MCF 10A (cell line): Measurements from ENCODE around the gene HABP2. TPM values are rescaled to one million over a fixed set of nuclear protein-coding genes. Genes with fewer than 3 reads are reported as not detected.

Experiments
- BruUV-seq: library from RNA; stranded (reverse); fragments of 400-500 nt; replicated peaks from 2 replicates; lab custom pipeline; 2021; lab: Mats Ljungman, UMichigan
- CTCF ChIA-PET: fragments of 300-600 bp; sonication (Branson Sonifier 250); formaldehyde crosslinking; extraction: SDS; loops from one replicate; lab custom pipeline; 2021; ENCODE audit warnings: antibody characterized with exemption, inconsistent platforms; lab: Yijun Ruan, JAX
- POLR2A ChIA-PET: fragments of 300-600, 350-650 bp; sonication (Branson Sonifier 250); formaldehyde crosslinking; extraction: SDS; loops from one replicate; lab custom pipeline; 2020; ENCODE audit warnings: antibody characterized with exemption, inconsistent platforms; lab: Yijun Ruan, JAX
- DNase-seq: peaks from one replicate; pipeline ENCODE4 v3.0.0-alpha.2; 2018; ENCODE audit not compliant: unreplicated experiment
- H3K27ac Mint-ChIP-seq: one replicate; pipeline ENCODE4 v1.8.0; 2022; ENCODE audit warnings: mild to moderate bottlenecking, low read depth, mixed read lengths; ENCODE audit not compliant: unreplicated experiment
- H3K27me3 Mint-ChIP-seq: one replicate; pipeline ENCODE4 v1.8.0; 2022; ENCODE audit warnings: mixed read lengths; ENCODE audit not compliant: insufficient read depth, unreplicated experiment
- H3K36me3 Mint-ChIP-seq: one replicate; pipeline ENCODE4 v1.8.0; 2022; ENCODE audit warnings: mild to moderate bottlenecking, moderate library complexity, mixed read lengths; ENCODE audit not compliant: insufficient read depth, unreplicated experiment
- H3K4me1 Mint-ChIP-seq: one replicate; pipeline ENCODE4 v1.8.0; 2022; ENCODE audit warnings: mixed read lengths; ENCODE audit not compliant: insufficient read depth, unreplicated experiment
- H3K4me3 Mint-ChIP-seq: one replicate; pipeline ENCODE4 v1.8.0; 2022; ENCODE audit warnings: mild to moderate bottlenecking, moderate library complexity, mixed read lengths; ENCODE audit not compliant: unreplicated experiment
- H3K9me3 Mint-ChIP-seq: one replicate; pipeline ENCODE4 v1.8.0; 2022; ENCODE audit warnings: mixed read lengths; ENCODE audit not compliant: unreplicated experiment
- CTCF ChIP-seq: fragments of 200-600 bp; IDR thresholded peaks from one replicate; pipeline ENCODE4 v1.8.0; 2022; ENCODE audit warnings: antibody characterized with exemption, mild to moderate bottlenecking; ENCODE audit not compliant: unreplicated experiment
- intact Hi-C: fragments of 100-400 bp; cut with micrococcal nuclease; formaldehyde crosslinking; loops from 2 replicates; pipeline ENCODE4 v1.14.1; 2022
- total RNA-seq: library from RNA; stranded (reverse); gene quantifications from 2 replicates; pipeline ENCODE4 v1.2.3, GENCODE V29; 2022

The HABP2 gene
- total RNA-seq, 1 experiment from 2014 or later: not detected

DNA sequence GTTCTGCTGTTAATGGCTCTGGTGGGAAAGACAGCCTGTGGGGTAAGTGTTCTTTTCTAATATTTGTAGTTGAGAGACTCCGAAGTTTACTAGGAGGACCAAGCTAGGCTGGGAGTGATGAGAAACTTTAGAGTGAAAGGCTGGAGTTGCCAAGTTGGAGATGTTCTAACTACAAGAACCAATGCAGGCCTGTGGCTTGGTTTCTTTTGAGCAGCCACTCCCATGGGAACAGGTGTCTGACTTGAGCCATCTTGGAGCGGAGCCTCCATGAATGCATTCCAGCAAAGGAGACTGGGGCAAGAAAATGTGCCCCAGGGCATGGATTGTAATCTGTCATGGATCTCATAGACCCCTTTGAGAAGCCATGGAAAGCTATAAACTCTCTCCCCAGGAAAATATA lies 296 bp downstream of the HABP2 start:
- no peak overlapping the region for H3K27ac Mint-ChIP-seq
- H3K4me3 Mint-ChIP-seq: no peak overlapping the region

GRCh38 chr10:113554214-113554613 lies 1.4 kb downstream of the HABP2 start:
- DNase-seq: no peak
- Mint-ChIP-seq H3K27ac (no peak overlapping the region), H3K27me3 (peaks cover 35% of the 10 kb centered on the region), H3K4me3 (no peak overlapping the region), H3K36me3 (no peaks in the 10 kb centered on the region), H3K4me1 (no peaks in the 10 kb centered on the region), H3K9me3 (no peaks in the 10 kb centered on the region)
- intact Hi-C loops: no loop called here
- POLR2A ChIA-PET: no interaction called here
- CTCF ChIA-PET: interaction anchor here (0.9 to 3.7 kb wide), 2 partner anchors 9 to 13 kb away, joined by 4 to 17 read pairs; no protein-coding TSS in a partner anchor
- no TSS peak for BruUV-seq
- no peak for TF ChIP-seq CTCF

More for the DNA sequence above, 296 bp downstream of the HABP2 start:
- no peaks in the 10 kb centered on the region for H3K4me1 Mint-ChIP-seq
- intact Hi-C loops: no loop called here
- ChIA-PET CTCF (interaction anchor here (3.7 kb wide), 1 partner anchor 10 kb away, joined by 17 read pairs; no protein-coding TSS in a partner anchor), POLR2A (interaction anchor here (0.6 kb wide), 1 partner anchor 983 kb away, joined by 5 read pairs; no protein-coding TSS in a partner anchor)
- no peaks in the 10 kb centered on the region for H3K36me3 Mint-ChIP-seq
- TF ChIP-seq CTCF: no peak
- BruUV-seq: no TSS peak
- H3K9me3 Mint-ChIP-seq: no peaks in the 10 kb centered on the region
- DNase-seq: no peak
- peaks cover 34% of the 10 kb centered on the region for H3K27me3 Mint-ChIP-seq

DNA sequence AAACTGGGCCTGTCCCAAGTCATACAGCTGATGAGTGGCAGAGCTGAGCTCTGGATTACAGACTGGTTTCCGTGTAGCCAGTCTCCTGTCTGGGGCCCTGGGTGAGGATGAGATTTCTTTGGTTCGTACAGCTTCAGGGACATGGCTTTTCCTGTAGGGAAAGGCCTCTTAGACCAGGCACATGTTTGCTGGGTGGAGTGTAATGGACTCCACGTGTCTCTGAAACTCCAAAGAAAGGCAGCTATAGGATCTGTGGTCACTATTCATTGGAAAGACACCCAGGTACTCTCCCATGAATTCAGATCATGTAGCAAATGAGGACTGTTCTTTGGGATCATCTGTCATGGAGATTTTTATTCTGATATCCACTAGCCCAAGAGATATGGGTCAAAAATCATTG lies 2.4 kb downstream of the HABP2 start:
- POLR2A ChIA-PET: no interaction called here
- H3K4me3 Mint-ChIP-seq: no peak overlapping the region

GRCh38 chr10:113555751-113556150 lies 2.9 kb downstream of the HABP2 start:
- intact Hi-C loops: no loop called here
- no TSS peak for BruUV-seq
- ChIA-PET CTCF (interaction anchor here (0.9 to 3.7 kb wide), 2 partner anchors 8 to 35 kb away, joined by 4 to 17 read pairs; no protein-coding TSS in a partner anchor), POLR2A (no interaction called here)
- no peak for DNase-seq
- Mint-ChIP-seq H3K36me3 (no peaks in the 10 kb centered on the region), H3K4me3 (no peak overlapping the region), H3K27ac (no peak overlapping the region), H3K9me3 (no peaks in the 10 kb centered on the region), H3K4me1 (no peaks in the 10 kb centered on the region), H3K27me3 (peaks cover 35% of the 10 kb centered on the region)
- TF ChIP-seq CTCF: no peak

More for the DNA sequence above, 2.4 kb downstream of the HABP2 start:
- Mint-ChIP-seq H3K4me1 (no peaks in the 10 kb centered on the region), H3K36me3 (no peaks in the 10 kb centered on the region), H3K9me3 (no peaks in the 10 kb centered on the region), H3K27me3 (peaks cover 35% of the 10 kb centered on the region), H3K27ac (no peak overlapping the region)
- CTCF ChIA-PET: interaction anchor here (0.9 to 3.7 kb wide), 2 partner anchors 8 to 34 kb away, joined by 4 to 17 read pairs; no protein-coding TSS in a partner anchor
- no TSS peak for BruUV-seq
- TF ChIP-seq CTCF: no peak
- DNase-seq: no peak
- intact Hi-C loops: no loop called here
